H9 (cell line): Measurements from ENCODE around the gene RIPK1. TPM values are rescaled to one million over a fixed set of nuclear protein-coding genes. Genes with fewer than 3 reads are reported as not detected.

Experiments used
- DNase-seq: peaks from one replicate; pipeline ENCODE4 v3.0.0-alpha.2; 2017
- H2AFZ ChIP-seq: one replicate; pipeline ENCODE4 v1.6.1; 2013; ENCODE audit warnings: mild to moderate bottlenecking, low read length, control low read depth, moderate library complexity
- H2AK5ac ChIP-seq: 2 replicates; pipeline ENCODE4 v1.6.1; 2013; ENCODE audit warnings: low read length, control low read depth, mixed read lengths; ENCODE audit not compliant: insufficient read length
- H2BK120ac ChIP-seq: one replicate; pipeline ENCODE4 v1.6.1; 2013; ENCODE audit warnings: low read depth, mild to moderate bottlenecking, low read length, control low read depth, inconsistent platforms; ENCODE audit not compliant: poor library complexity, severe bottlenecking
- H2BK12ac ChIP-seq: 2 replicates; pipeline ENCODE4 v1.6.1; 2013; ENCODE audit warnings: low read length, control low read depth, mixed read lengths, low read depth; ENCODE audit not compliant: insufficient read length
- H2BK15ac ChIP-seq: 2 replicates; pipeline ENCODE4 v1.6.1; 2013; ENCODE audit warnings: low read depth, low read length, control low read depth
- H2BK20ac ChIP-seq: one replicate; pipeline ENCODE4 v1.6.1; 2013; ENCODE audit warnings: low read depth, mild to moderate bottlenecking, low read length, control low read depth, inconsistent platforms; ENCODE audit not compliant: poor library complexity, severe bottlenecking
- H2BK5ac ChIP-seq: 2 replicates; pipeline ENCODE4 v1.6.1; 2013; ENCODE audit warnings: low read length, control low read depth, mixed read lengths; ENCODE audit not compliant: insufficient read length
- H3K14ac ChIP-seq: 2 replicates; pipeline ENCODE4 v1.6.1; 2013; ENCODE audit warnings: low read length, control low read depth; ENCODE audit not compliant: insufficient read depth
- H3K18ac ChIP-seq: 2 replicates; pipeline ENCODE4 v1.6.1; 2013; ENCODE audit warnings: low read depth, mild to moderate bottlenecking, mixed read lengths, low read length, control low read depth; ENCODE audit not compliant: insufficient read length
- H3K23ac ChIP-seq: 2 replicates; pipeline ENCODE4 v1.6.1; 2013; ENCODE audit warnings: low read length, control low read depth, mixed read lengths, low read depth; ENCODE audit not compliant: insufficient read length
- H3K23me2 ChIP-seq: 2 replicates; pipeline ENCODE4 v1.6.1; 2013; ENCODE audit warnings: low read depth, mild to moderate bottlenecking, mixed read lengths, low read length, control low read depth; ENCODE audit not compliant: insufficient read length, poor library complexity, severe bottlenecking
- H3K27ac ChIP-seq: 2 replicates; pipeline ENCODE4 v1.5.1; 2013; ENCODE audit warnings: low read length, control low read depth, mixed read lengths, low read depth; ENCODE audit not compliant: insufficient read length
- H3K27me3 ChIP-seq: 2 replicates; pipeline ENCODE4 v1.6.1; 2013; ENCODE audit warnings: low read length, control low read depth, inconsistent platforms; ENCODE audit not compliant: insufficient read depth
- H3K4ac ChIP-seq: 2 replicates; pipeline ENCODE4 v1.6.1; 2013; ENCODE audit warnings: low read depth, mild to moderate bottlenecking, control low read depth, inconsistent platforms, low read length, moderate library complexity
- H3K4me1 ChIP-seq: 2 replicates; pipeline ENCODE4 v1.6.1; 2013; ENCODE audit warnings: low read length, control low read depth, inconsistent platforms; ENCODE audit not compliant: insufficient read depth
- H3K4me2 ChIP-seq: 2 replicates; pipeline ENCODE4 v1.6.1; 2013; ENCODE audit warnings: low read length, control low read depth, mixed read lengths; ENCODE audit not compliant: insufficient read length, insufficient read depth
- H3K56ac ChIP-seq: 2 replicates; pipeline ENCODE4 v1.6.1; 2013; ENCODE audit warnings: low read depth, mild to moderate bottlenecking, mixed read lengths, low read length, control low read depth; ENCODE audit not compliant: insufficient read length
- H3K79me1 ChIP-seq: 2 replicates; pipeline ENCODE4 v1.6.1; 2013; ENCODE audit warnings: low read depth, mild to moderate bottlenecking, moderate library complexity, low read length, control low read depth, inconsistent platforms; ENCODE audit not compliant: insufficient read depth, poor library complexity, severe bottlenecking
- H3K79me2 ChIP-seq: 2 replicates; pipeline ENCODE4 v1.6.1; 2013; ENCODE audit warnings: low read length, control low read depth, inconsistent platforms; ENCODE audit not compliant: insufficient read depth
- H3K9ac ChIP-seq: 2 replicates; pipeline ENCODE4 v1.6.1; 2013; ENCODE audit warnings: low read length, control low read depth, mixed read lengths; ENCODE audit not compliant: insufficient read length; ENCODE audit errors: extremely low read depth
- H3K9me3 ChIP-seq: one replicate; pipeline ENCODE4 v1.6.1; 2013; ENCODE audit warnings: low read depth, low read length, inconsistent platforms; ENCODE audit not compliant: control insufficient read depth
- H3T11ph ChIP-seq: one replicate; pipeline ENCODE4 v1.6.1; 2013; ENCODE audit warnings: mild to moderate bottlenecking, low read length, control low read depth, inconsistent platforms
- H4K20me1 ChIP-seq: one replicate; pipeline ENCODE4 v1.6.1; 2013; ENCODE audit not compliant: control insufficient read depth, insufficient read length, insufficient read depth
- H4K5ac ChIP-seq: 2 replicates; pipeline ENCODE4 v1.6.1; 2013; ENCODE audit warnings: low read depth, mild to moderate bottlenecking, mixed read lengths, low read length, control low read depth; ENCODE audit not compliant: insufficient read length
- H4K8ac ChIP-seq: replicated peaks from 2 replicates; pipeline ENCODE4 v1.6.1; 2013; ENCODE audit warnings: low read length, control low read depth, mixed read lengths, low read depth; ENCODE audit not compliant: insufficient read length
- H4K91ac ChIP-seq: 2 replicates; pipeline ENCODE4 v1.6.1; 2013; ENCODE audit warnings: low read depth, mild to moderate bottlenecking, moderate library complexity, mixed read lengths, low read length, control low read depth; ENCODE audit not compliant: insufficient read length
- H3K27ac Mint-ChIP-seq, 3 experiments: 2 replicates in 2 of 3; 3 replicates in 1 of 3; pipeline ENCODE4 v1.8.0; 2020 to 2021; ENCODE audit warnings: mixed read lengths in 3 of 3, mild to moderate bottlenecking in 1 of 3, moderate library complexity in 1 of 3
- H3K27me3 Mint-ChIP-seq: 2 replicates; pipeline ENCODE4 v1.8.0; 2021; ENCODE audit warnings: low read depth, mild to moderate bottlenecking, moderate library complexity, mixed read lengths
- H3K36me3 Mint-ChIP-seq, 3 experiments: 2 replicates in 2 of 3; 3 replicates in 1 of 3; pipeline ENCODE4 v1.8.0; 2020 to 2021; ENCODE audit warnings: low read depth in 3 of 3, mixed read lengths in 3 of 3; ENCODE audit not compliant: insufficient read depth in 1 of 3
- H3K4me1 Mint-ChIP-seq, 2 experiments: 2 replicates each; pipeline ENCODE4 v1.8.0; 2020; ENCODE audit warnings: mixed read lengths in 2 of 2
- H3K4me3 Mint-ChIP-seq, 2 experiments: 2 replicates in 1 of 2; 3 replicates in 1 of 2; pipeline ENCODE4 v1.8.0; 2020 to 2021; ENCODE audit warnings: mild to moderate bottlenecking in 2 of 2, mixed read lengths in 2 of 2, moderate library complexity in 1 of 2
- H3K9me3 Mint-ChIP-seq, 2 experiments: 2 replicates in 1 of 2; 3 replicates in 1 of 2; pipeline ENCODE4 v1.8.0; 2020; ENCODE audit warnings: mild to moderate bottlenecking in 2 of 2, mixed read lengths in 2 of 2, moderate library complexity in 1 of 2
- CTCF ChIP-seq: fragments of 200-600 bp; sonication (generic); conservative IDR thresholded peaks from 3 replicates; pipeline ENCODE4 v1.8.0; 2021; ENCODE audit warnings: antibody characterized with exemption, mild to moderate bottlenecking
- WGBS: extraction: QIAGEN DNeasy Blood & Tissue Kit; methylation state at CpG from one replicate; pipeline ENCODE4 v1.1.7; 2013; ENCODE audit warnings: missing lambda C conversion rate, low lambda C conversion rate, mixed read lengths; ENCODE audit not compliant: insufficient read length; ENCODE audit errors: extremely low coverage; 5-methylcytosine and 5-hydroxymethylcytosine counted together
- total RNA-seq: library from RNA; stranded (reverse); gene quantifications from 2 replicates; pipeline ENCODE4 v1.2.1, GENCODE V29; 2021

The RIPK1 gene
- total RNA-seq, 1 experiment from 2014 or later, result 24.6 TPM

GRCh38 chr6:3157131-3157933 is 89.0 kb downstream of the RIPK1 start, which contains the start of gene TUBB2A:
Gene TUBB2A, minus strand, starts transcription at chr6:3157544. Its CDS starts 81 bp downstream, at chr6:3157463.
- WGBS, result no CpG with 5 or more reads among the region's 95 CpGs

More at GRCh38 chr6:3157131-3157933, 89.0 kb downstream of the RIPK1 start, which contains the start of gene TUBB2A:
- peak; percentile 61 for TF ChIP-seq CTCF
- H3K27me3 ChIP-seq, result no peaks in the 10 kb centered on the region
- H3K27ac ChIP-seq, result no peak within 1 kb of the TSS
- peaks cover 10% of the 10 kb centered on the region for H3K4me1 ChIP-seq
- Mint-ChIP-seq H3K4me1 (peaks cover 34 to 40% of the 10 kb centered on the region in 2 experiments), H3K36me3 (peaks cover 17 to 33% (median 26%) of the 10 kb centered on the region in 3 experiments; a peak in 6 of 7 replicates), H3K27ac (peak within 1 kb of the TSS in 2 of 3 experiments; percentile 87 to 91; a peak in 4 of 7 replicates), H3K9me3 (no peaks in the 10 kb centered on the region; a peak in 1 of 5 replicates), H3K27me3 (no peaks in the 10 kb centered on the region; the same call in 1 of the 2 replicates), H3K4me3 (peak within 1 kb of the TSS; percentile 92 to 94)
- no peak within 1 kb of the TSS for H3T11ph ChIP-seq
- DNase-seq, result peak; percentile 78
- H2BK5ac ChIP-seq, result no peak within 1 kb of the TSS
- H3K23ac ChIP-seq, result no peak within 1 kb of the TSS
- peak within 1 kb of the TSS; percentile 28 for H3K9ac ChIP-seq
- H3K79me2 ChIP-seq, result peaks cover 5% of the 10 kb centered on the region; the same call in 1 of the 2 replicates
- no peak within 1 kb of the TSS for H2AK5ac ChIP-seq
- peak within 1 kb of the TSS; percentile 96 for H3K4me2 ChIP-seq
- no peak within 1 kb of the TSS for H3K4ac ChIP-seq
- peaks cover 16% of the 10 kb centered on the region for H3K23me2 ChIP-seq
- H2BK12ac ChIP-seq, result no peak within 1 kb of the TSS
- no peaks in the 10 kb centered on the region for H4K20me1 ChIP-seq
- no peak within 1 kb of the TSS for H2BK20ac ChIP-seq
- no peak within 1 kb of the TSS for H2AFZ ChIP-seq
- no peak within 1 kb of the TSS for H4K5ac ChIP-seq
- no peaks in the 10 kb centered on the region for H3K9me3 ChIP-seq
- no peak within 1 kb of the TSS for H2BK120ac ChIP-seq
- no peaks in the 10 kb centered on the region for H3K79me1 ChIP-seq
- no peak within 1 kb of the TSS for H4K91ac ChIP-seq
- H2BK15ac ChIP-seq, result no peak within 1 kb of the TSS
- H3K14ac ChIP-seq, result no peak within 1 kb of the TSS; the same call in none of the 2 replicates
- no peak within 1 kb of the TSS for H4K8ac ChIP-seq
- peak within 1 kb of the TSS; percentile 72 for H3K18ac ChIP-seq
- no peak within 1 kb of the TSS for H3K56ac ChIP-seq
